Measurements from ENCODE around the gene ADTRP. TPM values are rescaled to one million over a fixed set of nuclear protein-coding genes. Genes with fewer than 3 reads are reported as not detected.

ADTRP gene
- total RNA-seq, 2 donors from 2014 or later, result 0.74 to 1.0 TPM

GRCh38 chr6:11668455-11668854, 110.1 kb downstream of the ADTRP start:
- Histone ChIP-seq H3K36me3 (no peaks in the 10 kb centered on the region), H3K4me1 (replicated peaks) (no peaks in the 10 kb centered on the region), H3K27me3 (replicated peaks; ENCODE audit: insufficient read depth) (no peaks in the 10 kb centered on the region), H3K27ac (no peak overlapping the region), H3K9me3 (no peaks in the 10 kb centered on the region), H3K4me3 (no peak overlapping the region)
- TF ChIP-seq, protein P1, sequence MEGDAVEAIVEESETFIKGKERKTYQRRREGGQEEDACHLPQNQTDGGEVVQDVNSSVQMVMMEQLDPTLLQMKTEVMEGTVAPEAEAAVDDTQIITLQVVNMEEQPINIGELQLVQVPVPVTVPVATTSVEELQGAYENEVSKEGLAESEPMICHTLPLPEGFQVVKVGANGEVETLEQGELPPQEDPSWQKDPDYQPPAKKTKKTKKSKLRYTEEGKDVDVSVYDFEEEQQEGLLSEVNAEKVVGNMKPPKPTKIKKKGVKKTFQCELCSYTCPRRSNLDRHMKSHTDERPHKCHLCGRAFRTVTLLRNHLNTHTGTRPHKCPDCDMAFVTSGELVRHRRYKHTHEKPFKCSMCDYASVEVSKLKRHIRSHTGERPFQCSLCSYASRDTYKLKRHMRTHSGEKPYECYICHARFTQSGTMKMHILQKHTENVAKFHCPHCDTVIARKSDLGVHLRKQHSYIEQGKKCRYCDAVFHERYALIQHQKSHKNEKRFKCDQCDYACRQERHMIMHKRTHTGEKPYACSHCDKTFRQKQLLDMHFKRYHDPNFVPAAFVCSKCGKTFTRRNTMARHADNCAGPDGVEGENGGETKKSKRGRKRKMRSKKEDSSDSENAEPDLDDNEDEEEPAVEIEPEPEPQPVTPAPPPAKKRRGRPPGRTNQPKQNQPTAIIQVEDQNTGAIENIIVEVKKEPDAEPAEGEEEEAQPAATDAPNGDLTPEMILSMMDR (IDR thresholded peaks at IDR 0.05), result no peak
- TF ChIP-seq POLR2AphosphoS5 (IDR thresholded peaks at IDR 0.05), result no peak
- TF ChIP-seq POLR2A (IDR thresholded peaks at IDR 0.05), result no peak
- DNase-seq (ENCODE audit: low spot score), result no peak
- 86% methylated on average over 4 of the region's 4 CpGs for WGBS
- intact Hi-C loops (cut with DNase I), result no loop called here

DNA sequence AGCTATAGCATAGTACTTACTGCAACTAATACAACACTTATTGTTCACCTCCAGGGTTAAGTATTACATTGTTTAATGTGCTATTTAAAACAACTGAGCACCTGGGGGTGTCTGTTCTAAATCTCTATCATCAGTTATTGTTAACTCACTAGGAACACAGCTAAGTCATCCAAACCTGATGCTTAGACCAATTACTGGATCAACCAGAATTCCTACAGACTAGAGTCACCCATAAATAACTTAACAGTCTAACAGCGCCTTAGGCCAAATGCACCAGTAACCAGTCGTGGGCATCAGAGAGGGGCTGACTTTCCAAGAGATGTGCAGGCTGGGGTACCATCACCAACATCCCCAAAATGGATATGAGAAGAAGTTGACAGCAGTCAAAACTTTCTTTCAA, 110.7 kb downstream of the ADTRP start:
- intact Hi-C loops (cut with DNase I), result no loop called here

GRCh38 chr6:11665604-11666326, 112.8 kb downstream of the ADTRP start:
- Histone ChIP-seq H3K4me1 (replicated peaks) (no peaks in the 10 kb centered on the region), H3K4me3 (no peak overlapping the region), H3K27ac (no peak overlapping the region), H3K9me3 (no peaks in the 10 kb centered on the region), H3K27me3 (replicated peaks; ENCODE audit: insufficient read depth) (no peaks in the 10 kb centered on the region), H3K36me3 (no peaks in the 10 kb centered on the region)
- intact Hi-C loops (cut with DNase I), result no loop called here
- 83% methylated on average over 2 of the region's 2 CpGs for WGBS
- TF ChIP-seq, protein P1 (IDR thresholded peaks at IDR 0.05), result no peak
- TF ChIP-seq POLR2AphosphoS5 (IDR thresholded peaks at IDR 0.05) (no peak), POLR2A (IDR thresholded peaks at IDR 0.05) (no peak)
- DNase-seq (ENCODE audit: low spot score), result no peak

More for the DNA sequence above, 110.7 kb downstream of the ADTRP start:
- H3K9me3 ChIP-seq, result no peaks in the 10 kb centered on the region
- H3K4me3 ChIP-seq, result no peak overlapping the region
- no peak for TF ChIP-seq POLR2A (IDR thresholded peaks at IDR 0.05)
- TF ChIP-seq POLR2AphosphoS5 (IDR thresholded peaks at IDR 0.05), result no peak
- TF ChIP-seq, protein P1 (IDR thresholded peaks at IDR 0.05), result no peak
- no peak for DNase-seq (ENCODE audit: low spot score)
- no peaks in the 10 kb centered on the region for H3K27me3 ChIP-seq (replicated peaks; ENCODE audit: insufficient read depth)
- H3K27ac ChIP-seq, result no peak overlapping the region
- no peaks in the 10 kb centered on the region for H3K36me3 ChIP-seq
- H3K4me1 ChIP-seq (replicated peaks), result no peaks in the 10 kb centered on the region
- 79% methylated on average over 2 of the region's 2 CpGs for WGBS

Small RNA genes lying within 50 kb of the gene (small RNA-seq; reads per million reads assigned to genes)
- 0 reads per million in 2 donors for gene RF00272

Other genes with a start within 250 kb of the ADTRP start
- 1 to 10 TPM; 2.7 to 5.7 TPM for gene TMEM170B, start 241.1 kb downstream of the ADTRP start, total RNA-seq
- gene HIVEP1, start 233.5 kb upstream of the ADTRP start, total RNA-seq, result 10 to 100 TPM; 35.2 to 38.0 TPM